GM13976 (cell line): ENCODE results near the gene PCNX2.

ENCODE experiments used
- DNase-seq: peaks from one replicate; pipeline ENCODE4 v3.0.0; 2012; ENCODE audit warnings: low spot score
- in situ Hi-C: fragments of 300-500 bp; cut with MboI; formaldehyde crosslinking; loops from one replicate; pipeline ENCODE4 v1.12.0; 2022; ENCODE audit warnings: low sequenced_read_pairs, mixed read lengths, inconsistent platforms; ENCODE audit not compliant: unreplicated experiment
- TF ChIP-seq, protein P1 (sequence below): IDR thresholded peaks from 2 replicates; pipeline ENCODE4 v1.5.1; 2012; ENCODE audit warnings: borderline replicate concordance, mild to moderate bottlenecking; ENCODE audit not compliant: insufficient read depth; ENCODE audit errors: extremely low read depth, missing control alignments, control extremely low read depth

PCNX2 gene

GRCh38 chr1:232962761-232963745, 332.5 kb downstream of the PCNX2 start:
- in situ Hi-C loops: no loop called here
- DNase-seq: no peak
- TF ChIP-seq, protein P1, sequence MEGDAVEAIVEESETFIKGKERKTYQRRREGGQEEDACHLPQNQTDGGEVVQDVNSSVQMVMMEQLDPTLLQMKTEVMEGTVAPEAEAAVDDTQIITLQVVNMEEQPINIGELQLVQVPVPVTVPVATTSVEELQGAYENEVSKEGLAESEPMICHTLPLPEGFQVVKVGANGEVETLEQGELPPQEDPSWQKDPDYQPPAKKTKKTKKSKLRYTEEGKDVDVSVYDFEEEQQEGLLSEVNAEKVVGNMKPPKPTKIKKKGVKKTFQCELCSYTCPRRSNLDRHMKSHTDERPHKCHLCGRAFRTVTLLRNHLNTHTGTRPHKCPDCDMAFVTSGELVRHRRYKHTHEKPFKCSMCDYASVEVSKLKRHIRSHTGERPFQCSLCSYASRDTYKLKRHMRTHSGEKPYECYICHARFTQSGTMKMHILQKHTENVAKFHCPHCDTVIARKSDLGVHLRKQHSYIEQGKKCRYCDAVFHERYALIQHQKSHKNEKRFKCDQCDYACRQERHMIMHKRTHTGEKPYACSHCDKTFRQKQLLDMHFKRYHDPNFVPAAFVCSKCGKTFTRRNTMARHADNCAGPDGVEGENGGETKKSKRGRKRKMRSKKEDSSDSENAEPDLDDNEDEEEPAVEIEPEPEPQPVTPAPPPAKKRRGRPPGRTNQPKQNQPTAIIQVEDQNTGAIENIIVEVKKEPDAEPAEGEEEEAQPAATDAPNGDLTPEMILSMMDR: no peak

DNA sequence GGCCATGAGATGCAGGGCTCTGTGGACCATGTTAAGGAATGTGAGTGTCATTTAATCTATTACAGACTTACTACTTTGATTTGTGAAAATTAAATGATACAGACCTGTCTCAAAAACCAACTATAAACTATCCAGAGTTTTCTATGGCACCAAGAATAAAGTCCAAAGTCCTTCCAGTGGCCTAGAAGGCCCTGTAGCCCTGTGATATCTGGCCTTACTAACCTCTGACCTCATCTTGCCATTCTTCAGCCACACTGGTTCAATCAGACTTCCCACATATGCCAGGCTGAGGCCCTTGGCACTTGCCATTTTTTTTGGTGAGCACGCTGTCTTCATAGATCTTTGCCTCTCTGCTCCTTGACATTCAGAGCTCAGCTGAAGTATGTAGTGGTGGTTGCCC, 337.5 kb downstream of the PCNX2 start:
- TF ChIP-seq, protein P1: no peak
- in situ Hi-C loops: no loop called here
- no peak for DNase-seq

DNA sequence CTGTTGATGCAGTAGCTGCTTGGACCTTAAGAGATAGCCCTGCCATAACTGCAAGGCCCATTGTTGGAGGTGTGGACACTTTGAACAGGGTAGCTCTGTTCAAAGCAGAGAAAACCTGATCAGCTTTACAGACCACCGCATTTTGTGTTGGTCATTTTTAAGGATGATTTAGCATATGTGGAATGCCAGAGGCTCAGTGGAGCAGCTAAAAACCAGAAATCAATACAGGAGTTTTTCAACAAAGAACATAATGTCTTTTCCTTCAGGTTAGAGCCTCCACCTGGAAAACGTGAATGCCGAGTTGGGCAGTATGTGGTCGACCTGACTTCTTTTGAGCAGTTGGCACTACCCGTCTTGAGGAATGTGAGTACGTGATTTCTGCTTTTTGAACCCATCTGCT, 339.4 kb downstream of the PCNX2 start:
- TF ChIP-seq, protein P1: no peak
- in situ Hi-C loops: no loop called here
- no peak for DNase-seq

GRCh38 chr1:232954594-232955365, 340.7 kb downstream of the PCNX2 start:
- in situ Hi-C loops: no loop called here
- DNase-seq: no peak
- TF ChIP-seq, protein P1: no peak

DNA sequence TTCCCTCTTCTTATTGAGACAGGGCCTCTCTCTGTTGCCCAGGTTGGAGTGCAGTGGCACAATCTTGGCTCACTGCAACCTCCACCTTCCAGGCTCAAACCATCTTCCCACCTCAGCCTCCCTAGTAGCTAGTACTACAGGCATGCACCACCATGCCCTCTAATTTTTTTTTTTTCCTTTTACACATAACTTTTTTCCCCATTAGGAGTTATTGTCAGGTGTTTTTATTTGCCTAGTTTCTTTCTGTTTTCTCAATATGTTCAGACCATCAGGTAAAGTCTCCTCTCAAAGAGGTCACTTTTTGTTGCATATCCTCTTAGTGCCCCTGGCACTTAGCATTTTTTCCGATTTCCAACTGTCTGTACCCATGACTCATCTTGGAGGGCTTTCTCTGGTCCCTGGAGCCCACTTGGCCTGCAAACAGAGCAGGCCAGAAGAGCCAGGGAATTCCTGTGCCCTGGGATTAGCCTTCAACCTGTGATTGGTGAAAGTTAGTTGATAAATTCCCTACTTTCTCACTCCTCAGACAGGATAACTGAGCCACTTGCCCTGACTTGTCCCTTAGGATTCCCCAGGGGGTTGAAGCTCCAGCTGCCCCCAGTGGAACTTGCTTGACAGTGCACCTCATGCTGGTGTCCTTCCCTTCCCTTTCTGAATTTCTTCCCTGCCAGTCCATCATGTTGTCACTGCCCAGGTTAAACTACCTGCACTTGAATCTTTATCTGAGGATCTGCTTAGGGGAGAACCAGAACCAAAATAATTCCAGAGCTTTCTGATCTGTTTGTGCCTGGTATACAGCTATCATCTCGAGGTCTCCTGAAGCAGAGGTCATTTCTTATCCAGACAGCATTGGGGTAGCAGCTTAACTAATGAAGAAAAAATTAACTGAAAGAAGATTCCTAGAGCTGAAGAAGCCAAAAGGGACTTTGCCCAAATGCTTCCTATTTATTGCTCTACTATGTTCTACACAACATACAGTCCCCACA, 342.7 kb downstream of the PCNX2 start:
- peak; percentile 42 for DNase-seq
- in situ Hi-C loops: no loop called here
- TF ChIP-seq, protein P1: peak; percentile 51
